Retinal pigment epithelial cell (primary cell): ENCODE results near the gene RPL27.
A peak's percentile ranks its signal among the peaks of the same experiment; 100 is the strongest.

ENCODE experiments used
- DNase-seq: peaks from one replicate; pipeline ENCODE4 v3.0.0-alpha.2; 2010; ENCODE audit warnings: low read depth
- H3K4me3 ChIP-seq: 2 replicates; pipeline ENCODE4 v1.5.1; 2011; ENCODE audit warnings: mild to moderate bottlenecking, low read length, control low read depth, moderate library complexity
- TF ChIP-seq, protein P1 (sequence below): conservative IDR thresholded peaks from 2 replicates; pipeline ENCODE4 v1.5.1; 2011; ENCODE audit warnings: low read depth, low read length, control low read depth, inconsistent platforms

Gene RPL27

DNA sequence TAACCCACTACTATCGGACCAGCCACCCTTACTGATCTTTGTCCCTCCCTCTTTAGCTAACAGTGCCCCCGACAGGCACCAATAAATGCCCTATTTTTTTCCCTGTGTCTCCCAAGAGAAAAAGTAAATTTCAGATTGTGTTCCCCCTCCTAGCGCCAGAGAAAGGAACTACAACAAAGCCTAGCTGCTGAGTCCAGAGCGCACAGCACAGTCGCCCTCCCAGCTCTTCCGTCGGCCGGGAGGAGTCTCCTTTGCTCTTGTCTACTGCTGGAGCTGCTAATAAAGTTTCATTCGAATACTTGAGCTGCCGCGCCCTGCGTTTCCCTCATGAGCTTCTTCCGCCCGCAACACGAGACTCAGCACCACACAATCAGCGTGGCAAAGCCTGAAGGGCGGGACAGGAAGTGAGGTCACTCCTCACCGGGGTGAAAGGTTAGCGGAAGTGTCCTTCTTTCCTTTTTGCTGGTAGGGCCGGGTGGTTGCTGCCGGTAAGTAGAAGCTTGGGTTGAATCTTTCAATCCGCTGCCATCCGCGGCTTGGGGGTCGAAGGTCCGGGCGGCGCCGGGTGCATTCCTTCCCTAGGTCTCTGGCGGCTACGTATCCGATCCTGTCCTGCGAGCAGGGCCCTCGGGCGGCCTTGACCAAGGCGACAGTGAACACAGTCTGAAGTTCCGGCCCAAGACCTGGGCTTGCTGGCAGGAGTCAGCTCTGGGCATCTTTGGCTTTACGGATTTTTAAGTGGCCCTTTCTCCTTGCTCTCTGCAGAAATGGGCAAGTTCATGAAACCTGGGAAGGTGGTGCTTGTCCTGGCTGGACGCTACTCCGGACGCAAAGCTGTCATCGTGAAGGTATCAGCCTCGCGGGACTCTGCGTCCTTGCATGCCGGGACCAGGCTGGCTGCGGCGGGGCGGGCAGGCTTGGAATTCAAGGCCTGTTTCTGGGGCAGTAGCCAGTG is at the start of gene RPL27:
TSS of gene RPL27 (plus strand) at position 436 of the 955 bp plus-strand sequence. CDS start at position 768, 332 bp downstream.
- H3K4me3 ChIP-seq, result peak within 1 kb of the TSS; percentile 97
- TF ChIP-seq, protein P1, sequence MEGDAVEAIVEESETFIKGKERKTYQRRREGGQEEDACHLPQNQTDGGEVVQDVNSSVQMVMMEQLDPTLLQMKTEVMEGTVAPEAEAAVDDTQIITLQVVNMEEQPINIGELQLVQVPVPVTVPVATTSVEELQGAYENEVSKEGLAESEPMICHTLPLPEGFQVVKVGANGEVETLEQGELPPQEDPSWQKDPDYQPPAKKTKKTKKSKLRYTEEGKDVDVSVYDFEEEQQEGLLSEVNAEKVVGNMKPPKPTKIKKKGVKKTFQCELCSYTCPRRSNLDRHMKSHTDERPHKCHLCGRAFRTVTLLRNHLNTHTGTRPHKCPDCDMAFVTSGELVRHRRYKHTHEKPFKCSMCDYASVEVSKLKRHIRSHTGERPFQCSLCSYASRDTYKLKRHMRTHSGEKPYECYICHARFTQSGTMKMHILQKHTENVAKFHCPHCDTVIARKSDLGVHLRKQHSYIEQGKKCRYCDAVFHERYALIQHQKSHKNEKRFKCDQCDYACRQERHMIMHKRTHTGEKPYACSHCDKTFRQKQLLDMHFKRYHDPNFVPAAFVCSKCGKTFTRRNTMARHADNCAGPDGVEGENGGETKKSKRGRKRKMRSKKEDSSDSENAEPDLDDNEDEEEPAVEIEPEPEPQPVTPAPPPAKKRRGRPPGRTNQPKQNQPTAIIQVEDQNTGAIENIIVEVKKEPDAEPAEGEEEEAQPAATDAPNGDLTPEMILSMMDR, result peak; percentile 78
- peak; percentile 100 for DNase-seq

GRCh38 chr17:42950044-42950783 is 48.0 kb upstream of the RPL27 start:
- no peak for DNase-seq
- TF ChIP-seq, protein P1, result no peak
- H3K4me3 ChIP-seq, result no peak overlapping the region

DNA sequence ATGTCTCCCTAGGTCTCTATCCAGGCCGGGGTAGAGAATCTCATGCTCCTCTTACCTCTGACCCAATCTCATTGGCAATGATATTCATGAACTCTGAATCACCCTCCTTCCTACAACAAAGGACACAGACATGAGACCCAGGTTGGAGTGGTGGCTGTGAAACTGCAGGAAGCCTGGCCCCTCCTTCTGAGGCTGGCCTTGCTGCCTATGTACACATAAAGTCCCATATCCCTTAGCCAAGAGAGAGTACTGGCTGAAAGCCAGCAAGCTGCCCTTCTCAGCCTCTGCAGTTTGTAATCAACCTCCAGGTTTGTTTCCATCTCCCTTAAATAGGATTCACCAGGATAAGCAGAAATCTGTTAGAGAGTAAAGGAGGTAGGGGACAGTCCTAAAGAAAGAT is 44.5 kb upstream of the RPL27 start:
- TF ChIP-seq, protein P1, result no peak
- no peak for DNase-seq
- H3K4me3 ChIP-seq, result no peak overlapping the region

GRCh38 chr17:42964161-42964932 is 33.9 kb upstream of the RPL27 start, which contains the start of gene AARSD1:
Gene AARSD1 (minus strand): TSS chr17:42964454. CDS start chr17:42964440, 14 bp downstream.
- DNase-seq, result peak; percentile 81
- TF ChIP-seq, protein P1, result no peak
- H3K4me3 ChIP-seq, result peak within 1 kb of the TSS; percentile 87

- H3K4me3 ChIP-seq, result no peak overlapping the region
- no peak for DNase-seq
- TF ChIP-seq, protein P1, result no peak
Measured at GRCh38 chr17:42967925-42968324, 30.3 kb upstream of the RPL27 start.

DNA sequence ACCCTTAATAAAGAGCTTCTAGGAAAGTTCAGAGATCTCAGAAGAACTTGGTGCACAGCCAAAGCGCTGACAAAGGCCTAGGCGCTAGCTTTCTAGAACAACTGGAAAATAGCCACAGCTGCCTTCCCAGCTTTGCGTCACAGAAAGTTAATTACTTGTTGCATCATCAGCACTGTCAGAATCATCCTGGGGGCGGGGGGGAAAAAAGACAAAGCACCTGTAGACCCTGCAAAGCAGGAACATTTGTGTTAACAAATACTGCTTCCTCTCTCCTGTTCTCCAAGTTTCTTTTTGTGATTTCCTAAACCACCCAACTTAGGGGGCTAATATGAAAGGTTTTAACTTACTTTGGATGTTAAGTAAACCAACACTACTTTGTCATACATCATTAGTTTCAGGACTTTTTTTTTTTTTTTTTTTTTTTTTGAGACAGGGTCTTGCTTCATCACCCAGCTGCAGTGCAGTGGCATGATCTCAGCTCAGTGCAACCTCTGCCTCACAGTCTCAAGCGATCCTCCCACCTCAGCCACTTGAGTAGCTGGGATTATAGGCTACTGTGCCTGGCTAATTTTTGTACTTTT is 29.1 kb upstream of the RPL27 start:
- TF ChIP-seq, protein P1, result no peak
- DNase-seq, result no peak
- no peak overlapping the region for H3K4me3 ChIP-seq
